ENCODE results near the gene TMPRSS7. TPM values are rescaled to one million over a fixed set of nuclear protein-coding genes. Genes with fewer than 3 reads are reported as not detected.

TMPRSS7 gene
- total RNA-seq, 2 donors from 2014 or later = not detected

- H3K27me3 ChIP-seq = no peaks in the 10 kb centered on the region
- H3K9me3 ChIP-seq = no peaks in the 10 kb centered on the region
- TF ChIP-seq, protein P1, sequence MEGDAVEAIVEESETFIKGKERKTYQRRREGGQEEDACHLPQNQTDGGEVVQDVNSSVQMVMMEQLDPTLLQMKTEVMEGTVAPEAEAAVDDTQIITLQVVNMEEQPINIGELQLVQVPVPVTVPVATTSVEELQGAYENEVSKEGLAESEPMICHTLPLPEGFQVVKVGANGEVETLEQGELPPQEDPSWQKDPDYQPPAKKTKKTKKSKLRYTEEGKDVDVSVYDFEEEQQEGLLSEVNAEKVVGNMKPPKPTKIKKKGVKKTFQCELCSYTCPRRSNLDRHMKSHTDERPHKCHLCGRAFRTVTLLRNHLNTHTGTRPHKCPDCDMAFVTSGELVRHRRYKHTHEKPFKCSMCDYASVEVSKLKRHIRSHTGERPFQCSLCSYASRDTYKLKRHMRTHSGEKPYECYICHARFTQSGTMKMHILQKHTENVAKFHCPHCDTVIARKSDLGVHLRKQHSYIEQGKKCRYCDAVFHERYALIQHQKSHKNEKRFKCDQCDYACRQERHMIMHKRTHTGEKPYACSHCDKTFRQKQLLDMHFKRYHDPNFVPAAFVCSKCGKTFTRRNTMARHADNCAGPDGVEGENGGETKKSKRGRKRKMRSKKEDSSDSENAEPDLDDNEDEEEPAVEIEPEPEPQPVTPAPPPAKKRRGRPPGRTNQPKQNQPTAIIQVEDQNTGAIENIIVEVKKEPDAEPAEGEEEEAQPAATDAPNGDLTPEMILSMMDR (IDR thresholded peaks at IDR 0.05) = no peak
- no peak for TF ChIP-seq POLR2A (IDR thresholded peaks at IDR 0.05)
- WGBS, 2 donors = 41 to 46% methylated on average over 5 of the region's 5 CpGs
- H3K27ac ChIP-seq = no peak overlapping the region
- no peak for DNase-seq
- ATAC-seq = no peak
- intact Hi-C loops (cut with DNase I) = no loop called here
- peaks cover 7% of the 10 kb centered on the region for H3K4me1 ChIP-seq
- H3K36me3 ChIP-seq (replicated peaks in 1 of 2; ENCODE audit: insufficient read depth in 1 of 2, low read depth in 2 of 2) = peaks cover 0 to 6% of the 10 kb centered on the region in 2 donors
- H3K4me3 ChIP-seq = no peak overlapping the region
These were observed 74.8 kb downstream of the TMPRSS7 start for GRCh38 chr3:112109322-112109721.

DNA sequence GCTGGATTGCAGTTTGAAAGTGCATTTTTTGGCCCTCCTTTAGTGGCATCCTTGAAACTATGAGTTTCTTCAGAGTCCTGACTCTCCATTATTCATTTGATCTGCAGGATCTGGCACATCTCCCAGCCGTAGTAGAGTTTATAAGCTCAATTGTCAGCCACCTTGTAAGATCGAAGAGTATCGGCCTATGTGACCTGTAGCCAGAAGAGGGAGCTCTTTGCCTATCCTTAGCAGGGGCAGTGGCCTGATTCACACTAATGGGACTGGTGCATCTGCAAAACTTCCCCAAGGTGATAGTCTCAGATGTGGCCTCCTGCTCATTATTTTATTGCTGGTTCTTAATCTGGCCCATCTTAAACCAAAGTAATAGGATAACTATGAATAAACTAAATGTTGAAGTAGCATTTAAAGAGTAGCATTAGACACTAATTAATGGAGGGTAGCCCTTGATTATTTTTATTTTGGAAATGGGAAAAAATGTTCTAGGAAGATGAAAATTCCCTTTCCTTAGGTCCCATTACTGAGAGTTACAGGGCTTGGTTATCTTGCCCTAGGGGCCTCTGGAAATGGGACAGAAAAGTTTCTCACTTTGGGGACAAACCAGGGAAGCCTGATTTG lies 77.4 kb downstream of the TMPRSS7 start:
- peak; percentile 64 for ATAC-seq
- H3K27me3 ChIP-seq = no peaks in the 10 kb centered on the region
- intact Hi-C loops (cut with DNase I) = no loop called here
- H3K9me3 ChIP-seq = no peaks in the 10 kb centered on the region
- H3K27ac ChIP-seq = no peak overlapping the region
- peaks cover 7% of the 10 kb centered on the region for H3K4me1 ChIP-seq
- no peak overlapping the region for H3K4me3 ChIP-seq
- H3K36me3 ChIP-seq (replicated peaks in 1 of 2; ENCODE audit: insufficient read depth in 1 of 2, low read depth in 2 of 2) = peaks cover 0 to 4% of the 10 kb centered on the region in 2 donors
- DNase-seq = peak; percentile 45 to 65 (median 59)
- TF ChIP-seq POLR2A (IDR thresholded peaks at IDR 0.05) = no peak
- TF ChIP-seq, protein P1 (IDR thresholded peaks at IDR 0.05) = peak; percentile 38 to 66 (median 56)
- WGBS, 2 donors = 13 to 33% methylated on average over 3 of the region's 3 CpGs

GRCh38 chr3:112114576-112115160 lies 80.1 kb downstream of the TMPRSS7 start:
- Histone ChIP-seq H3K9me3 (no peaks in the 10 kb centered on the region), H3K36me3 (replicated peaks in 1 of 2; ENCODE audit: insufficient read depth in 1 of 2, low read depth in 2 of 2) (peaks cover 0 to 4% of the 10 kb centered on the region in 2 donors), H3K4me3 (no peak overlapping the region), H3K4me1 (no peaks in the 10 kb centered on the region), H3K27ac (no peak overlapping the region), H3K27me3 (no peaks in the 10 kb centered on the region)
- TF ChIP-seq, protein P1 (IDR thresholded peaks at IDR 0.05) = no peak
- TF ChIP-seq POLR2A (IDR thresholded peaks at IDR 0.05) = no peak
- no peak for DNase-seq
- ATAC-seq = no peak
- WGBS, 2 donors = 93 to 95% methylated on average over 6 of the region's 6 CpGs
- intact Hi-C loops (cut with DNase I) = no loop called here

DNA sequence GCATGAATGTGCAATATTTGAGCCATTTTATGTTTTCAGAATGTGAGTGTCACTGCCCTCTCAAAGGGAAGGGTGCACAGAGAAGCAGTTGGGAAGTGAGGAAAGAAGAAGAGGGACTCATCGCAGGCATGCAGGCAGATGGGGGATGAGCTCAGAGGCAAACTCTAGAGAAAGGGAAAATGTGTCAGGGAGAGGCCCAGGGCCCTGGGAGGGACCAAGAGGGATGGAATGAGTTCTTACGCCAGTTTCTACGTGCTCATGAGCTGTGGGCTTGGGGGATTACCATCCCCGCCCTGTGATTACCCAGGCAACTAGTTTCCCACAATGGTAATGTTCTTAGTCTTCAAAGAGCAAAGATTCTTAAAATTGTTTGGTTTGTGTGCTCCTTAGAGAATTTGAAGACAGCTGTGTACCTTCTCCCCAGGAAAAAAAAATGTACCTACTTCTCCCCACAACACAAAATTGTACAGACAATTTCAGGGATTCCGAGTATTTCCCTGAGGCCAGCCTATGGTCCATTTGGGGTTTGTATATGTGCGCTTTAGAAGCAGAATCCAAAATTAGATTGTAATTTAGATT lies 80.7 kb downstream of the TMPRSS7 start:
- DNase-seq (no peak), ATAC-seq (no peak)
- H3K4me3 ChIP-seq = no peak overlapping the region
- H3K27ac ChIP-seq = no peak overlapping the region
- no peaks in the 10 kb centered on the region for H3K27me3 ChIP-seq
- no peaks in the 10 kb centered on the region for H3K9me3 ChIP-seq
- H3K4me1 ChIP-seq = no peaks in the 10 kb centered on the region
- peaks cover 0 to 4% of the 10 kb centered on the region in 2 donors for H3K36me3 ChIP-seq (replicated peaks in 1 of 2; ENCODE audit: insufficient read depth in 1 of 2, low read depth in 2 of 2)
- intact Hi-C loops (cut with DNase I) = no loop called here
- TF ChIP-seq POLR2A (IDR thresholded peaks at IDR 0.05) = no peak
- TF ChIP-seq, protein P1 (IDR thresholded peaks at IDR 0.05) = no peak
- 90 to 95% methylated on average over 6 of the region's 6 CpGs for WGBS, 2 donors

Measured in body of pancreas (tissue), 4 donors.